HepG2 (cell line): ENCODE results near the gene MPIG6B. TPM values are rescaled to one million over a fixed set of nuclear protein-coding genes. Genes with fewer than 3 reads are reported as not detected.

Experiments
- EHMT2 ChIP-seq: fragments of 200-600 bp; sonication (generic); IDR thresholded peaks from 2 replicates; pipeline ENCODE4 v1.7.0; 2017; ENCODE audit warnings: antibody characterized with exemption, low read depth, low read length, borderline replicate concordance
- KLF15 ChIP-seq: sonication (generic); formaldehyde crosslinking; IDR thresholded peaks from 2 replicates; pipeline ENCODE4 v1.8.1; 2023; ENCODE audit warnings: borderline replicate concordance, mild to moderate bottlenecking, inconsistent platforms, missing genetic modification reagents, mixed read lengths
- SIN3B ChIP-seq: fragments of 150-350 bp; IDR thresholded peaks from 2 replicates; pipeline ENCODE4 v1.6.1; 2014; ENCODE audit warnings: low read length
- SP1 ChIP-seq, 2 experiments: fragments of 450-650 bp in 1 of 2; sonication (generic) in 1 of 2; formaldehyde crosslinking in 1 of 2; IDR thresholded peaks; 2 replicates each; pipeline versions ENCODE4 v1.4.0 to v1.6.1; 2016 to 2020; ENCODE audit warnings: missing genetic modification reagents in 1 of 2
- YEATS2 ChIP-seq: sonication (generic); formaldehyde crosslinking; IDR thresholded peaks from 2 replicates; pipeline ENCODE4 v1.4.0; 2020; ENCODE audit warnings: missing genetic modification reagents, borderline replicate concordance
- ZBTB38 ChIP-seq: sonication (generic); formaldehyde crosslinking; IDR thresholded peaks from 2 replicates; pipeline ENCODE4 v1.5.1; 2020; ENCODE audit warnings: mild to moderate bottlenecking, missing genetic modification reagents
- ZNF350 ChIP-seq: sonication (generic); formaldehyde crosslinking; IDR thresholded peaks from 2 replicates; pipeline ENCODE4 v1.4.0; 2020; ENCODE audit warnings: mild to moderate bottlenecking, low read depth, missing genetic modification reagents, borderline replicate concordance
- ZNF547 ChIP-seq: sonication (generic); formaldehyde crosslinking; IDR thresholded peaks from 2 replicates; pipeline ENCODE4 v1.5.1; 2020; ENCODE audit warnings: mild to moderate bottlenecking, missing genetic modification reagents
- polyA plus RNA-seq, 8 experiments: library from polyadenylated mRNA; depleted of rRNA in 3 of 8; stranded (reverse) in 7 of 8; unstranded in 1 of 8; fragments of >200 nt; fragmentation: Illumina TruSeq in 4 of 8; extraction: Trizol in 4 of 8; gene quantifications; 2 replicates each; pipeline versions ENCODE4 v1.2.1 to v1.2.3, GENCODE V29; 2011 to 2016; ENCODE audit warnings: low read depth in 4 of 8, missing spikeins in 1 of 8, mixed read lengths in 1 of 8; ENCODE audit not compliant: insufficient read depth in 1 of 8
- total RNA-seq, 5 experiments: library from RNA; depleted of rRNA; stranded (reverse); fragments of >200 nt; fragmentation: Illumina TruSeq; extraction: Trizol; gene quantifications; 2 replicates each; pipeline ENCODE4 v1.2.3, GENCODE V29; 2016; ENCODE audit warnings: low read depth in 1 of 5
- TF ChIP-seq, protein P1 (sequence below): sonication (generic); formaldehyde crosslinking; IDR thresholded peaks from 2 replicates; pipeline ENCODE4 v1.5.0; 2020; ENCODE audit warnings: mild to moderate bottlenecking, missing genetic modification reagents
- TF ChIP-seq, protein P2 (sequence below): IDR thresholded peaks from 2 replicates; pipeline ENCODE4 v1.6.1; 2018; ENCODE audit warnings: missing genetic modification reagents, mild to moderate bottlenecking, missing compliant biosample characterization
- TF ChIP-seq, protein P3 (sequence below): sonication (generic); formaldehyde crosslinking; IDR thresholded peaks from 2 replicates; pipeline ENCODE4 v1.4.0; 2020; ENCODE audit warnings: missing genetic modification reagents
- TF ChIP-seq, protein P4 (sequence below): sonication (generic); formaldehyde crosslinking; IDR thresholded peaks from 2 replicates; pipeline ENCODE4 v1.5.0; 2020; ENCODE audit warnings: missing genetic modification reagents, mild to moderate bottlenecking, borderline replicate concordance
- TF ChIP-seq, protein P5 (sequence below): sonication (generic); formaldehyde crosslinking; IDR thresholded peaks from 2 replicates; pipeline ENCODE4 v1.4.0; 2020; ENCODE audit warnings: missing genetic modification reagents
- TF ChIP-seq, protein P6 (sequence below): sonication (generic); formaldehyde crosslinking; IDR thresholded peaks from 2 replicates; pipeline ENCODE4 v1.5.0; 2020; ENCODE audit warnings: missing genetic modification reagents
- TF ChIP-seq, protein P7 (sequence below): sonication (generic); formaldehyde crosslinking; IDR thresholded peaks from 2 replicates; pipeline ENCODE4 v1.5.0; 2020; ENCODE audit warnings: mild to moderate bottlenecking, missing genetic modification reagents

Gene MPIG6B
- total and polyA plus RNA-seq, 2 of the 13 experiments (the other 11 are each of a cell fraction or from before 2014, with no cell fraction given) = not detected

DNA sequence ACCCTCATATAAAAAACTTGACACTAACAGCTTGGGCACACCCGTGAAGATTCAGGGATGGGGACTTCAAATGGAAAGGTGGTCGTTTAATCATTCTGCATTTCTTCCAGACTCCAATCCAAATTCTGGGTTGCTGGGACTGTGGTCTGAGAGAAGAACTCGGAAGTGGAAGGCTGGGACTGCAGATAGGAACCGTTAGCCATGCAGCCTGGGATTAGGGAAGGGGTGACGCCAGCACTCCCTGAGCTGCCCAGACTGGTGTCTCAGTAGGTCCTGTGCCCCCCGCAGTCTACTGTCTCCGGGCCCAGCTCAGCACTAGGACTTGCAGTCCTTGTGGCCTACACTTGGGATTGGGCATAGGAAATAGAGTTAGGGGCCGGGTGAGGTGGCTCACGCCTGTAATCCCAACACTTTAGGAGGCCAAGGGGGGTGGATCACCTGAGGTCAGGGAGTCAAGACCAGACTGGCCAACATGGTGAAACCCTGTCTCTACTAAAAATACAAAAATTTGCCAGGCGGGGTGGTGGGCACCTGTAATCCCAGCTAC, 13.7 kb downstream of the MPIG6B start (continued):
- TF ChIP-seq, protein P1, sequence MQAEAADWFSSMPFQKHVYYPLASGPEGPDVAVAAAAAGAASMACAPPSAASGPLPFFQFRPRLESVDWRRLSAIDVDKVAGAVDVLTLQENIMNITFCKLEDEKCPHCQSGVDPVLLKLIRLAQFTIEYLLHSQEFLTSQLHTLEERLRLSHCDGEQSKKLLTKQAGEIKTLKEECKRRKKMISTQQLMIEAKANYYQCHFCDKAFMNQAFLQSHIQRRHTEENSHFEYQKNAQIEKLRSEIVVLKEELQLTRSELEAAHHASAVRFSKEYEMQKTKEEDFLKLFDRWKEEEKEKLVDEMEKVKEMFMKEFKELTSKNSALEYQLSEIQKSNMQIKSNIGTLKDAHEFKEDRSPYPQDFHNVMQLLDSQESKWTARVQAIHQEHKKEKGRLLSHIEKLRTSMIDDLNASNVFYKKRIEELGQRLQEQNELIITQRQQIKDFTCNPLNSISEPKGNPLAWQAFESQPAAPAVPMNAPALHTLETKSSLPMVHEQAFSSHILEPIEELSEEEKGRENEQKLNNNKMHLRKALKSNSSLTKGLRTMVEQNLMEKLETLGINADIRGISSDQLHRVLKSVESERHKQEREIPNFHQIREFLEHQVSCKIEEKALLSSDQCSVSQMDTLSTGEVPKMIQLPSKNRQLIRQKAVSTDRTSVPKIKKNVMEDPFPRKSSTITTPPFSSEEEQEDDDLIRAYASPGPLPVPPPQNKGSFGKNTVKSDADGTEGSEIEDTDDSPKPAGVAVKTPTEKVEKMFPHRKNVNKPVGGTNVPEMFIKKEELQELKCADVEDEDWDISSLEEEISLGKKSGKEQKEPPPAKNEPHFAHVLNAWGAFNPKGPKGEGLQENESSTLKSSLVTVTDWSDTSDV (CRISPR knock-in tag) = no peak
- TF ChIP-seq ZNF547 (CRISPR knock-in tag) = no peak
- TF ChIP-seq, protein P2, sequence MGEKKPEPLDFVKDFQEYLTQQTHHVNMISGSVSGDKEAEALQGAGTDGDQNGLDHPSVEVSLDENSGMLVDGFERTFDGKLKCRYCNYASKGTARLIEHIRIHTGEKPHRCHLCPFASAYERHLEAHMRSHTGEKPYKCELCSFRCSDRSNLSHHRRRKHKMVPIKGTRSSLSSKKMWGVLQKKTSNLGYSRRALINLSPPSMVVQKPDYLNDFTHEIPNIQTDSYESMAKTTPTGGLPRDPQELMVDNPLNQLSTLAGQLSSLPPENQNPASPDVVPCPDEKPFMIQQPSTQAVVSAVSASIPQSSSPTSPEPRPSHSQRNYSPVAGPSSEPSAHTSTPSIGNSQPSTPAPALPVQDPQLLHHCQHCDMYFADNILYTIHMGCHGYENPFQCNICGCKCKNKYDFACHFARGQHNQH (CRISPR knock-in tag) = peak; percentile 15; the same call in 1 of the 2 replicates
- TF ChIP-seq, protein P3, sequence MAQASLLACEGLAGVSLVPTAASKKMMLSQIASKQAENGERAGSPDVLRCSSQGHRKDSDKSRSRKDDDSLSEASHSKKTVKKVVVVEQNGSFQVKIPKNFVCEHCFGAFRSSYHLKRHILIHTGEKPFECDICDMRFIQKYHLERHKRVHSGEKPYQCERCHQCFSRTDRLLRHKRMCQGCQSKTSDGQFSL (CRISPR knock-in tag) = peak; percentile 42; the same call in 1 of the 2 replicates
- TF ChIP-seq KLF15 (CRISPR knock-in tag) = no peak
- TF ChIP-seq, protein P4, sequence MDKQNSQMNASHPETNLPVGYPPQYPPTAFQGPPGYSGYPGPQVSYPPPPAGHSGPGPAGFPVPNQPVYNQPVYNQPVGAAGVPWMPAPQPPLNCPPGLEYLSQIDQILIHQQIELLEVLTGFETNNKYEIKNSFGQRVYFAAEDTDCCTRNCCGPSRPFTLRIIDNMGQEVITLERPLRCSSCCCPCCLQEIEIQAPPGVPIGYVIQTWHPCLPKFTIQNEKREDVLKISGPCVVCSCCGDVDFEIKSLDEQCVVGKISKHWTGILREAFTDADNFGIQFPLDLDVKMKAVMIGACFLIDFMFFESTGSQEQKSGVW (CRISPR knock-in tag) = no peak
- TF ChIP-seq YEATS2 = no peak
- no peak for TF ChIP-seq ZNF350 (CRISPR knock-in tag)
- TF ChIP-seq, protein P5, sequence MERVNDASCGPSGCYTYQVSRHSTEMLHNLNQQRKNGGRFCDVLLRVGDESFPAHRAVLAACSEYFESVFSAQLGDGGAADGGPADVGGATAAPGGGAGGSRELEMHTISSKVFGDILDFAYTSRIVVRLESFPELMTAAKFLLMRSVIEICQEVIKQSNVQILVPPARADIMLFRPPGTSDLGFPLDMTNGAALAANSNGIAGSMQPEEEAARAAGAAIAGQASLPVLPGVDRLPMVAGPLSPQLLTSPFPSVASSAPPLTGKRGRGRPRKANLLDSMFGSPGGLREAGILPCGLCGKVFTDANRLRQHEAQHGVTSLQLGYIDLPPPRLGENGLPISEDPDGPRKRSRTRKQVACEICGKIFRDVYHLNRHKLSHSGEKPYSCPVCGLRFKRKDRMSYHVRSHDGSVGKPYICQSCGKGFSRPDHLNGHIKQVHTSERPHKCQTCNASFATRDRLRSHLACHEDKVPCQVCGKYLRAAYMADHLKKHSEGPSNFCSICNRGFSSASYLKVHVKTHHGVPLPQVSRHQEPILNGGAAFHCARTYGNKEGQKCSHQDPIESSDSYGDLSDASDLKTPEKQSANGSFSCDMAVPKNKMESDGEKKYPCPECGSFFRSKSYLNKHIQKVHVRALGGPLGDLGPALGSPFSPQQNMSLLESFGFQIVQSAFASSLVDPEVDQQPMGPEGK = no peak
- TF ChIP-seq SP1 (IDR thresholded peaks at IDR 0.05) = no peak
- TF ChIP-seq SP1 (CRISPR knock-in tag; IDR thresholded peaks at IDR 0.05) = no peak
- TF ChIP-seq, protein P6, sequence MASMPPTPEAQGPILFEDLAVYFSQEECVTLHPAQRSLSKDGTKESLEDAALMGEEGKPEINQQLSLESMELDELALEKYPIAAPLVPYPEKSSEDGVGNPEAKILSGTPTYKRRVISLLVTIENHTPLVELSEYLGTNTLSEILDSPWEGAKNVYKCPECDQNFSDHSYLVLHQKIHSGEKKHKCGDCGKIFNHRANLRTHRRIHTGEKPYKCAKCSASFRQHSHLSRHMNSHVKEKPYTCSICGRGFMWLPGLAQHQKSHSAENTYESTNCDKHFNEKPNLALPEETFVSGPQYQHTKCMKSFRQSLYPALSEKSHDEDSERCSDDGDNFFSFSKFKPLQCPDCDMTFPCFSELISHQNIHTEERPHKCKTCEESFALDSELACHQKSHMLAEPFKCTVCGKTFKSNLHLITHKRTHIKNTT (CRISPR knock-in tag) = no peak
- TF ChIP-seq, protein P7, sequence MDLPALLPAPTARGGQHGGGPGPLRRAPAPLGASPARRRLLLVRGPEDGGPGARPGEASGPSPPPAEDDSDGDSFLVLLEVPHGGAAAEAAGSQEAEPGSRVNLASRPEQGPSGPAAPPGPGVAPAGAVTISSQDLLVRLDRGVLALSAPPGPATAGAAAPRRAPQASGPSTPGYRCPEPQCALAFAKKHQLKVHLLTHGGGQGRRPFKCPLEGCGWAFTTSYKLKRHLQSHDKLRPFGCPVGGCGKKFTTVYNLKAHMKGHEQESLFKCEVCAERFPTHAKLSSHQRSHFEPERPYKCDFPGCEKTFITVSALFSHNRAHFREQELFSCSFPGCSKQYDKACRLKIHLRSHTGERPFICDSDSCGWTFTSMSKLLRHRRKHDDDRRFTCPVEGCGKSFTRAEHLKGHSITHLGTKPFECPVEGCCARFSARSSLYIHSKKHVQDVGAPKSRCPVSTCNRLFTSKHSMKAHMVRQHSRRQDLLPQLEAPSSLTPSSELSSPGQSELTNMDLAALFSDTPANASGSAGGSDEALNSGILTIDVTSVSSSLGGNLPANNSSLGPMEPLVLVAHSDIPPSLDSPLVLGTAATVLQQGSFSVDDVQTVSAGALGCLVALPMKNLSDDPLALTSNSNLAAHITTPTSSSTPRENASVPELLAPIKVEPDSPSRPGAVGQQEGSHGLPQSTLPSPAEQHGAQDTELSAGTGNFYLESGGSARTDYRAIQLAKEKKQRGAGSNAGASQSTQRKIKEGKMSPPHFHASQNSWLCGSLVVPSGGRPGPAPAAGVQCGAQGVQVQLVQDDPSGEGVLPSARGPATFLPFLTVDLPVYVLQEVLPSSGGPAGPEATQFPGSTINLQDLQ (CRISPR knock-in tag) = no peak
- TF ChIP-seq EHMT2 = no peak
- TF ChIP-seq ZBTB38 = no peak
- TF ChIP-seq SIN3B = no peak
